Measurements from ENCODE around the gene TECPR1.

DNA sequence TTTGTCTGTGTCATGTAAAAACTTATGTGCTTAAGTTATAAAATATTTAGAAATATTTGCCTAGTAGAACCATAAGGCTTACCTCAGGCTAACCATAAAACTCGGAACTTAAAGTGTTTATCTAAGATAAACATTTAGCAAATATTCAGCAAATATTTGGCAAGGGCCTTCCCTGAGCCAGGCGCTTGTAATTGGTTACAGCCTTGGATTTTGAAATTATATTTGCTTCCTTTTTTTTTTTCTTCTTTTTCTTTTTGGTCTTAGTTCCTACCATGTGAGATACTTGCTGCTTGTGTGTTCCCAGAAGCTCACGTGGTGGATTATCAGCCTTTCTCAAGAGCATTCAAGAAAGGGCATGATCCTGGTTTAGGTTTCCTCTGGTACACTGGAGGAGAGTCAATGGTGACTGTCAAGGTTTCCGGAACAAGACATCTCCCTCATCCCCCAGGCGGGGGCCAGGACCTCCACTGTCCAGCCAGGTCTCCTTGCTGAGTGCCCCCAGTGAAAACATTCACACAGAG lies 24.3 kb upstream of the TECPR1 start:
- TF ChIP-seq, protein P1, sequence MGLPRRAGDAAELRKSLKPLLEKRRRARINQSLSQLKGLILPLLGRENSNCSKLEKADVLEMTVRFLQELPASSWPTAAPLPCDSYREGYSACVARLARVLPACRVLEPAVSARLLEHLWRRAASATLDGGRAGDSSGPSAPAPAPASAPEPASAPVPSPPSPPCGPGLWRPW (IDR thresholded peaks at IDR 0.05), result no peak
- TF ChIP-seq POLR2A (IDR thresholded peaks at IDR 0.05; ENCODE audit: low read length) (no peak), KDM1A (IDR thresholded peaks at IDR 0.05; ENCODE audit: low read depth) (no peak), RFX5 (IDR thresholded peaks at IDR 0.05) (no peak), TFCP2L1 (CRISPR knock-in tag; IDR thresholded peaks at IDR 0.05) (no peak)
- TF ChIP-seq, protein P2, sequence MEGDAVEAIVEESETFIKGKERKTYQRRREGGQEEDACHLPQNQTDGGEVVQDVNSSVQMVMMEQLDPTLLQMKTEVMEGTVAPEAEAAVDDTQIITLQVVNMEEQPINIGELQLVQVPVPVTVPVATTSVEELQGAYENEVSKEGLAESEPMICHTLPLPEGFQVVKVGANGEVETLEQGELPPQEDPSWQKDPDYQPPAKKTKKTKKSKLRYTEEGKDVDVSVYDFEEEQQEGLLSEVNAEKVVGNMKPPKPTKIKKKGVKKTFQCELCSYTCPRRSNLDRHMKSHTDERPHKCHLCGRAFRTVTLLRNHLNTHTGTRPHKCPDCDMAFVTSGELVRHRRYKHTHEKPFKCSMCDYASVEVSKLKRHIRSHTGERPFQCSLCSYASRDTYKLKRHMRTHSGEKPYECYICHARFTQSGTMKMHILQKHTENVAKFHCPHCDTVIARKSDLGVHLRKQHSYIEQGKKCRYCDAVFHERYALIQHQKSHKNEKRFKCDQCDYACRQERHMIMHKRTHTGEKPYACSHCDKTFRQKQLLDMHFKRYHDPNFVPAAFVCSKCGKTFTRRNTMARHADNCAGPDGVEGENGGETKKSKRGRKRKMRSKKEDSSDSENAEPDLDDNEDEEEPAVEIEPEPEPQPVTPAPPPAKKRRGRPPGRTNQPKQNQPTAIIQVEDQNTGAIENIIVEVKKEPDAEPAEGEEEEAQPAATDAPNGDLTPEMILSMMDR (IDR thresholded peaks at IDR 0.05), result no peak
- TF ChIP-seq, protein P3, sequence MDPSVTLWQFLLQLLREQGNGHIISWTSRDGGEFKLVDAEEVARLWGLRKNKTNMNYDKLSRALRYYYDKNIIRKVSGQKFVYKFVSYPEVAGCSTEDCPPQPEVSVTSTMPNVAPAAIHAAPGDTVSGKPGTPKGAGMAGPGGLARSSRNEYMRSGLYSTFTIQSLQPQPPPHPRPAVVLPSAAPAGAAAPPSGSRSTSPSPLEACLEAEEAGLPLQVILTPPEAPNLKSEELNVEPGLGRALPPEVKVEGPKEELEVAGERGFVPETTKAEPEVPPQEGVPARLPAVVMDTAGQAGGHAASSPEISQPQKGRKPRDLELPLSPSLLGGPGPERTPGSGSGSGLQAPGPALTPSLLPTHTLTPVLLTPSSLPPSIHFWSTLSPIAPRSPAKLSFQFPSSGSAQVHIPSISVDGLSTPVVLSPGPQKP (IDR thresholded peaks at IDR 0.05; ENCODE audit: low read depth, low read length), result no peak
- TF ChIP-seq, protein P4, sequence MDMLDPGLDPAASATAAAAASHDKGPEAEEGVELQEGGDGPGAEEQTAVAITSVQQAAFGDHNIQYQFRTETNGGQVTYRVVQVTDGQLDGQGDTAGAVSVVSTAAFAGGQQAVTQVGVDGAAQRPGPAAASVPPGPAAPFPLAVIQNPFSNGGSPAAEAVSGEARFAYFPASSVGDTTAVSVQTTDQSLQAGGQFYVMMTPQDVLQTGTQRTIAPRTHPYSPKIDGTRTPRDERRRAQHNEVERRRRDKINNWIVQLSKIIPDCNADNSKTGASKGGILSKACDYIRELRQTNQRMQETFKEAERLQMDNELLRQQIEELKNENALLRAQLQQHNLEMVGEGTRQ (IDR thresholded peaks at IDR 0.05), result peak; percentile 46; the same call in 1 of the 2 replicates
